Liver (tissue), 9 donors: ENCODE results near the gene TARS3. TPM values are rescaled to one million over a fixed set of nuclear protein-coding genes. Genes with fewer than 3 reads are reported as not detected.

Experiments used
- DNase-seq: peaks from one replicate; pipeline ENCODE4 v3.0.0-alpha.2; 2017; ENCODE audit warnings: low spot score
- H3K27ac ChIP-seq, 2 donors: one replicate each; pipeline ENCODE4 v1.7.0; 2013; ENCODE audit warnings: inconsistent platforms in 2 of 2, low read length in 2 of 2, control low read depth in 1 of 2, low read depth in 1 of 2, mild to moderate bottlenecking in 1 of 2
- H3K27me3 ChIP-seq, 4 donors: one replicate each; pipeline versions ENCODE4 v1.6.1 to v1.7.0; 2013; ENCODE audit warnings: low read length in 3 of 4, inconsistent platforms in 1 of 4, mild to moderate bottlenecking in 1 of 4, moderate library complexity in 1 of 4; ENCODE audit not compliant: control insufficient read depth in 4 of 4, insufficient read depth in 4 of 4
- H3K36me3 ChIP-seq, 4 donors: one replicate each; pipeline versions ENCODE4 v1.6.1 to v1.7.0; 2013; ENCODE audit warnings: low read length in 3 of 4, mild to moderate bottlenecking in 3 of 4, low read depth in 1 of 4, moderate library complexity in 1 of 4; ENCODE audit not compliant: control insufficient read depth in 4 of 4, insufficient read depth in 3 of 4
- H3K4me1 ChIP-seq, 4 donors: one replicate each; pipeline versions ENCODE4 v1.6.1 to v1.7.0; 2013; ENCODE audit warnings: low read length in 3 of 4, mild to moderate bottlenecking in 3 of 4, moderate library complexity in 1 of 4; ENCODE audit not compliant: control insufficient read depth in 4 of 4, insufficient read depth in 4 of 4
- H3K4me3 ChIP-seq, 3 donors: one replicate each; pipeline versions ENCODE4 v1.6.1 to v1.7.0; 2013; ENCODE audit warnings: low read length in 3 of 3, control low read depth in 1 of 3, low read depth in 1 of 3, mild to moderate bottlenecking in 1 of 3
- H3K9ac ChIP-seq, 2 donors: one replicate each; pipeline ENCODE4 v1.7.0; 2013; ENCODE audit warnings: low read length in 2 of 2, mild to moderate bottlenecking in 2 of 2, moderate library complexity in 2 of 2, control low read depth in 1 of 2, low read depth in 1 of 2
- H3K9me3 ChIP-seq, 4 donors: one replicate each; pipeline versions ENCODE4 v1.6.1 to v1.7.0; 2013; ENCODE audit warnings: low read length in 3 of 4; ENCODE audit not compliant: control insufficient read depth in 4 of 4
- EGR1 ChIP-seq, 2 donors: IDR thresholded peaks; 2 replicates each; pipeline ENCODE4 v1.6.1; 2016 to 2018; ENCODE audit warnings: antibody characterized with exemption in 2 of 2, low read depth in 2 of 2
- FOXA1 ChIP-seq: IDR thresholded peaks from 2 replicates; pipeline ENCODE4 v1.6.1; 2016; ENCODE audit warnings: antibody characterized with exemption
- FOXA2 ChIP-seq: IDR thresholded peaks from 2 replicates; pipeline ENCODE4 v1.6.1; 2016; ENCODE audit warnings: antibody characterized with exemption
- GABPA ChIP-seq, 2 donors: IDR thresholded peaks in 1 of 2; conservative IDR thresholded peaks in 1 of 2; 2 replicates each; pipeline ENCODE4 v1.6.1; 2016; ENCODE audit warnings: antibody characterized with exemption in 2 of 2, mild to moderate bottlenecking in 1 of 2, moderate library complexity in 1 of 2
- HNF4A ChIP-seq, 2 donors: conservative IDR thresholded peaks; 2 replicates each; pipeline ENCODE4 v1.6.1; 2016; ENCODE audit warnings: antibody characterized with exemption in 2 of 2, mild to moderate bottlenecking in 2 of 2
- HNF4G ChIP-seq: IDR thresholded peaks from 2 replicates; pipeline ENCODE4 v1.6.1; 2016; ENCODE audit warnings: antibody characterized with exemption
- JUND ChIP-seq, 2 donors: IDR thresholded peaks; 2 replicates each; pipeline ENCODE4 v1.6.1; 2016; ENCODE audit warnings: antibody characterized with exemption in 2 of 2
- NR2F2 ChIP-seq: IDR thresholded peaks from 2 replicates; pipeline ENCODE4 v1.6.1; 2016; ENCODE audit warnings: antibody characterized with exemption
- RAD21 ChIP-seq, 2 donors: IDR thresholded peaks; 2 replicates each; pipeline ENCODE4 v1.6.1; 2016; ENCODE audit warnings: antibody characterized with exemption in 2 of 2, mild to moderate bottlenecking in 2 of 2
- RXRA ChIP-seq, 2 donors: IDR thresholded peaks; 2 replicates each; pipeline ENCODE4 v1.6.1; 2017 to 2018; ENCODE audit warnings: antibody characterized with exemption in 2 of 2, mild to moderate bottlenecking in 1 of 2
- SP1 ChIP-seq: IDR thresholded peaks from 2 replicates; pipeline ENCODE4 v1.6.1; 2018; ENCODE audit warnings: antibody characterized with exemption, mild to moderate bottlenecking
- TAF1 ChIP-seq: conservative IDR thresholded peaks from 2 replicates; pipeline ENCODE4 v1.6.1; 2016; ENCODE audit warnings: antibody characterized with exemption, mild to moderate bottlenecking
- YY1 ChIP-seq: IDR thresholded peaks from 2 replicates; pipeline ENCODE4 v1.6.1; 2016; ENCODE audit warnings: antibody characterized with exemption, mild to moderate bottlenecking
- WGBS: extraction: QIAGEN DNeasy Blood & Tissue Kit; methylation state at CpG from one replicate; pipeline ENCODE4 v1.1.7; 2013; 5-methylcytosine and 5-hydroxymethylcytosine counted together
- polyA plus RNA-seq, 2 donors: library from polyadenylated mRNA; stranded (reverse) in 1 of 2; unstranded in 1 of 2; fragments of 200-250 nt in 1 of 2; fragments of >200 nt in 1 of 2; fragmentation: Nextera tagmentation in 1 of 2; extraction: Ambion mirVana in 1 of 2; gene quantifications; one replicate each; pipeline versions ENCODE4 v1.2.1 to v1.2.3, GENCODE V29; 2013 to 2015
- total RNA-seq, 2 donors: library from RNA; depleted of rRNA; stranded (reverse); fragments of >200 nt; gene quantifications; one replicate each; pipeline ENCODE4 v1.2.3, GENCODE V29; 2014
- TF ChIP-seq, protein P1 (sequence below): IDR thresholded peaks from 2 replicates; pipeline ENCODE4 v1.6.1; 2016; ENCODE audit warnings: antibody characterized with exemption
- TF ChIP-seq, protein P2 (sequence below): IDR thresholded peaks from 2 replicates; pipeline ENCODE4 v1.6.1; 2016; ENCODE audit warnings: antibody characterized with exemption
- TF ChIP-seq, protein P3 (sequence below): fragments of 150-350 bp; IDR thresholded peaks from 2 replicates; pipeline ENCODE4 v1.5.1; 2017; ENCODE audit warnings: improper control_type of control experiment, low read depth, low read length; ENCODE audit not compliant: missing input control
- TF ChIP-seq, protein P4 (sequence below): IDR thresholded peaks from 2 replicates; pipeline ENCODE4 v1.6.1; 2016; ENCODE audit warnings: antibody characterized with exemption
- TF ChIP-seq, protein P5 (sequence below): IDR thresholded peaks from 2 replicates; pipeline ENCODE4 v1.6.1; 2016; ENCODE audit warnings: antibody characterized with exemption, mild to moderate bottlenecking
- donor health status: healthy.
- donor health status: healthy.
- donor health status: healthy.
- donor health status: healthy.
- donor health status: healthy.

Gene TARS3
- total and polyA plus RNA-seq, 4 donors: 2.3 to 7.8 (median 4.0) TPM

DNA sequence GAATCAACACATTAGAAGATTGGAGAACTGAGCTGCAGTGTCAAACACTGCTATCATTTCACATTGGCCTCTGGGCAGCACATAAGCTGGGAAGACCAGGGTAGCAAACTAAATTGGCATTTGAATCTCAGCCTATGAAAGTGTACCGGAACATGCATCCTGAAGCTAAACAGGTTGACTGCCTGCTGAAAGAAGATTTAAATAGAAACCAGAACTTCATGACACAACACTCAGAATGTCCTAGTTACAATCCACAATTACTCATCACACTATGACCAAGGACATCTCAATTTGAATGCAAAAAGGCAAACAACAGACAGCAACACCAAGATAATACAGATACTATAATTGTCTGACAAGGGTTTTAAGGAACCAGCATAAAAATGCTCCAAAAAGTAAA lies 98.3 kb downstream of the TARS3 start:
- Histone ChIP-seq H3K4me1 (no peaks in the 10 kb centered on the region), H3K27me3 (no peaks in the 10 kb centered on the region)
- TF ChIP-seq, protein P1, sequence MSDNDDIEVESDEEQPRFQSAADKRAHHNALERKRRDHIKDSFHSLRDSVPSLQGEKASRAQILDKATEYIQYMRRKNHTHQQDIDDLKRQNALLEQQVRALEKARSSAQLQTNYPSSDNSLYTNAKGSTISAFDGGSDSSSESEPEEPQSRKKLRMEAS: no peak
- TF ChIP-seq GABPA (IDR thresholded peaks at IDR 0.05 in 1 of 2, conservative IDR thresholded peaks at IDR 0.05 in 1 of 2): no peak
- TF ChIP-seq NR2F2: no peak
- no peak for TF ChIP-seq FOXA1
- TF ChIP-seq, protein P2, sequence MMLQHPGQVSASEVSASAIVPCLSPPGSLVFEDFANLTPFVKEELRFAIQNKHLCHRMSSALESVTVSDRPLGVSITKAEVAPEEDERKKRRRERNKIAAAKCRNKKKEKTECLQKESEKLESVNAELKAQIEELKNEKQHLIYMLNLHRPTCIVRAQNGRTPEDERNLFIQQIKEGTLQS: no peak
- TF ChIP-seq RXRA (IDR thresholded peaks at IDR 0.05): no peak
- TF ChIP-seq TAF1: no peak
- no peak for TF ChIP-seq FOXA2
- no peak for TF ChIP-seq HNF4A (conservative IDR thresholded peaks at IDR 0.05)
- no peak for TF ChIP-seq HNF4G
- no peak for TF ChIP-seq JUND (IDR thresholded peaks at IDR 0.05)
- TF ChIP-seq YY1: no peak
- no peak for TF ChIP-seq RAD21 (IDR thresholded peaks at IDR 0.05)
- no peak for TF ChIP-seq SP1
- TF ChIP-seq, protein P3, sequence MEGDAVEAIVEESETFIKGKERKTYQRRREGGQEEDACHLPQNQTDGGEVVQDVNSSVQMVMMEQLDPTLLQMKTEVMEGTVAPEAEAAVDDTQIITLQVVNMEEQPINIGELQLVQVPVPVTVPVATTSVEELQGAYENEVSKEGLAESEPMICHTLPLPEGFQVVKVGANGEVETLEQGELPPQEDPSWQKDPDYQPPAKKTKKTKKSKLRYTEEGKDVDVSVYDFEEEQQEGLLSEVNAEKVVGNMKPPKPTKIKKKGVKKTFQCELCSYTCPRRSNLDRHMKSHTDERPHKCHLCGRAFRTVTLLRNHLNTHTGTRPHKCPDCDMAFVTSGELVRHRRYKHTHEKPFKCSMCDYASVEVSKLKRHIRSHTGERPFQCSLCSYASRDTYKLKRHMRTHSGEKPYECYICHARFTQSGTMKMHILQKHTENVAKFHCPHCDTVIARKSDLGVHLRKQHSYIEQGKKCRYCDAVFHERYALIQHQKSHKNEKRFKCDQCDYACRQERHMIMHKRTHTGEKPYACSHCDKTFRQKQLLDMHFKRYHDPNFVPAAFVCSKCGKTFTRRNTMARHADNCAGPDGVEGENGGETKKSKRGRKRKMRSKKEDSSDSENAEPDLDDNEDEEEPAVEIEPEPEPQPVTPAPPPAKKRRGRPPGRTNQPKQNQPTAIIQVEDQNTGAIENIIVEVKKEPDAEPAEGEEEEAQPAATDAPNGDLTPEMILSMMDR: no peak
- TF ChIP-seq EGR1 (IDR thresholded peaks at IDR 0.05; ENCODE audit: low read depth in 2 of 2): no peak
- TF ChIP-seq, protein P4, sequence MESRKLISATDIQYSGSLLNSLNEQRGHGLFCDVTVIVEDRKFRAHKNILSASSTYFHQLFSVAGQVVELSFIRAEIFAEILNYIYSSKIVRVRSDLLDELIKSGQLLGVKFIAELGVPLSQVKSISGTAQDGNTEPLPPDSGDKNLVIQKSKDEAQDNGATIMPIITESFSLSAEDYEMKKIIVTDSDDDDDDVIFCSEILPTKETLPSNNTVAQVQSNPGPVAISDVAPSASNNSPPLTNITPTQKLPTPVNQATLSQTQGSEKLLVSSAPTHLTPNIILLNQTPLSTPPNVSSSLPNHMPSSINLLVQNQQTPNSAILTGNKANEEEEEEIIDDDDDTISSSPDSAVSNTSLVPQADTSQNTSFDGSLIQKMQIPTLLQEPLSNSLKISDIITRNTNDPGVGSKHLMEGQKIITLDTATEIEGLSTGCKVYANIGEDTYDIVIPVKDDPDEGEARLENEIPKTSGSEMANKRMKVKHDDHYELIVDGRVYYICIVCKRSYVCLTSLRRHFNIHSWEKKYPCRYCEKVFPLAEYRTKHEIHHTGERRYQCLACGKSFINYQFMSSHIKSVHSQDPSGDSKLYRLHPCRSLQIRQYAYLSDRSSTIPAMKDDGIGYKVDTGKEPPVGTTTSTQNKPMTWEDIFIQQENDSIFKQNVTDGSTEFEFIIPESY: no peak
- TF ChIP-seq, protein P5, sequence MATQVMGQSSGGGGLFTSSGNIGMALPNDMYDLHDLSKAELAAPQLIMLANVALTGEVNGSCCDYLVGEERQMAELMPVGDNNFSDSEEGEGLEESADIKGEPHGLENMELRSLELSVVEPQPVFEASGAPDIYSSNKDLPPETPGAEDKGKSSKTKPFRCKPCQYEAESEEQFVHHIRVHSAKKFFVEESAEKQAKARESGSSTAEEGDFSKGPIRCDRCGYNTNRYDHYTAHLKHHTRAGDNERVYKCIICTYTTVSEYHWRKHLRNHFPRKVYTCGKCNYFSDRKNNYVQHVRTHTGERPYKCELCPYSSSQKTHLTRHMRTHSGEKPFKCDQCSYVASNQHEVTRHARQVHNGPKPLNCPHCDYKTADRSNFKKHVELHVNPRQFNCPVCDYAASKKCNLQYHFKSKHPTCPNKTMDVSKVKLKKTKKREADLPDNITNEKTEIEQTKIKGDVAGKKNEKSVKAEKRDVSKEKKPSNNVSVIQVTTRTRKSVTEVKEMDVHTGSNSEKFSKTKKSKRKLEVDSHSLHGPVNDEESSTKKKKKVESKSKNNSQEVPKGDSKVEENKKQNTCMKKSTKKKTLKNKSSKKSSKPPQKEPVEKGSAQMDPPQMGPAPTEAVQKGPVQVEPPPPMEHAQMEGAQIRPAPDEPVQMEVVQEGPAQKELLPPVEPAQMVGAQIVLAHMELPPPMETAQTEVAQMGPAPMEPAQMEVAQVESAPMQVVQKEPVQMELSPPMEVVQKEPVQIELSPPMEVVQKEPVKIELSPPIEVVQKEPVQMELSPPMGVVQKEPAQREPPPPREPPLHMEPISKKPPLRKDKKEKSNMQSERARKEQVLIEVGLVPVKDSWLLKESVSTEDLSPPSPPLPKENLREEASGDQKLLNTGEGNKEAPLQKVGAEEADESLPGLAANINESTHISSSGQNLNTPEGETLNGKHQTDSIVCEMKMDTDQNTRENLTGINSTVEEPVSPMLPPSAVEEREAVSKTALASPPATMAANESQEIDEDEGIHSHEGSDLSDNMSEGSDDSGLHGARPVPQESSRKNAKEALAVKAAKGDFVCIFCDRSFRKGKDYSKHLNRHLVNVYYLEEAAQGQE: no peak

More for the DNA sequence above, 98.3 kb downstream of the TARS3 start:
- no peak for DNase-seq
- H3K9me3 ChIP-seq: no peaks in the 10 kb centered on the region
- H3K4me3 ChIP-seq: no peak overlapping the region
- H3K27ac ChIP-seq: no peak overlapping the region
- no peak overlapping the region for H3K9ac ChIP-seq
- 93% methylated on average over 1 of the region's 1 CpG for WGBS
- H3K36me3 ChIP-seq: no peaks in the 10 kb centered on the region
